ENCODE measurements around the gene SLC2A11.

DNA sequence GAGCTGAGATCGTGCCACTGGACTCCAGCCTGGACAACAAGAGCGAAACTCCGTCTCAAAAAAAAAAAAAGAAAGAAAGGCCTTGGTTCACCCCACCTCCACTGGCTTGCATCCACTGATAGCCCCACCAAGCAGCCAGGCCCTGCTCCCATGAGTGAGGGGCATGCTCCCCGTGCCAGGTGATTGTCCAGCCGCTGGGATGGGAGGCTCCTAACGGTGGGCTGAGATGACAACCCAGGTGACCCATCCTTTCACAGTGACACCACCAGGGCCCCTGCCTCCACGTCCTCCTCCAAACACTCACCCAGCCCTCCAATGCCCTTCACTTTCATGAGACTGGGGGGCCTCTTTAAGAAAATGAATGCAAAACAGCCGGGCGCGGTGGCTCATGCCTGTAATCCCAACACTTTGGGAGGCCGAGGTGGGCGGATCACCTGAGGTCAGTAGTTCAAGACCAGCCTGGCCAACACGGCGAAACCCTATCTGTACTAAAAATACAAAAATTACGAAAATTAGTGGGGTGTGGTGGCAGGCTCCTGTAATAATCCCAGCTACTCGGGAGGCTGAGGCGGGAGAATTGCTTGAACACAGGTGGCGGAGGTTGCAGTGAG, 10.3 kb upstream of the SLC2A11 start:
- TF ChIP-seq, protein P1, sequence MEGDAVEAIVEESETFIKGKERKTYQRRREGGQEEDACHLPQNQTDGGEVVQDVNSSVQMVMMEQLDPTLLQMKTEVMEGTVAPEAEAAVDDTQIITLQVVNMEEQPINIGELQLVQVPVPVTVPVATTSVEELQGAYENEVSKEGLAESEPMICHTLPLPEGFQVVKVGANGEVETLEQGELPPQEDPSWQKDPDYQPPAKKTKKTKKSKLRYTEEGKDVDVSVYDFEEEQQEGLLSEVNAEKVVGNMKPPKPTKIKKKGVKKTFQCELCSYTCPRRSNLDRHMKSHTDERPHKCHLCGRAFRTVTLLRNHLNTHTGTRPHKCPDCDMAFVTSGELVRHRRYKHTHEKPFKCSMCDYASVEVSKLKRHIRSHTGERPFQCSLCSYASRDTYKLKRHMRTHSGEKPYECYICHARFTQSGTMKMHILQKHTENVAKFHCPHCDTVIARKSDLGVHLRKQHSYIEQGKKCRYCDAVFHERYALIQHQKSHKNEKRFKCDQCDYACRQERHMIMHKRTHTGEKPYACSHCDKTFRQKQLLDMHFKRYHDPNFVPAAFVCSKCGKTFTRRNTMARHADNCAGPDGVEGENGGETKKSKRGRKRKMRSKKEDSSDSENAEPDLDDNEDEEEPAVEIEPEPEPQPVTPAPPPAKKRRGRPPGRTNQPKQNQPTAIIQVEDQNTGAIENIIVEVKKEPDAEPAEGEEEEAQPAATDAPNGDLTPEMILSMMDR (IDR thresholded peaks at IDR 0.05), result no peak
- TF ChIP-seq EP300 (IDR thresholded peaks at IDR 0.05), result no peak

Data from stomach (tissue), 4 donors.